GM12874 (cell line): Measurements from ENCODE around the gene TMED5.

Experiments
- CTCF ChIP-seq: IDR thresholded peaks from 2 replicates; pipeline ENCODE4 v1.5.1; 2011; ENCODE audit warnings: low read depth, mild to moderate bottlenecking, control low read depth, low read length, moderate library complexity; ENCODE audit not compliant: insufficient read depth

The TMED5 gene

GRCh38 chr1:93164816-93165215, 15.4 kb downstream of the TMED5 start:
- no peak for TF ChIP-seq CTCF

- no peak for TF ChIP-seq CTCF
These were observed 20.9 kb downstream of the TMED5 start for GRCh38 chr1:93159337-93159736.

- no peak for TF ChIP-seq CTCF
These were observed 24.9 kb downstream of the TMED5 start for GRCh38 chr1:93155335-93155734.

- no peak for TF ChIP-seq CTCF
These were observed 25.3 kb downstream of the TMED5 start for GRCh38 chr1:93154898-93155297.

- TF ChIP-seq CTCF: no peak
These were observed 27.4 kb downstream of the TMED5 start for GRCh38 chr1:93152835-93153234.

- TF ChIP-seq CTCF: no peak
These were observed 28.7 kb downstream of the TMED5 start for GRCh38 chr1:93151474-93151873.

GRCh38 chr1:93150729-93151128, 29.5 kb downstream of the TMED5 start:
- no peak for TF ChIP-seq CTCF

GRCh38 chr1:93148001-93148400, 32.2 kb downstream of the TMED5 start:
- no peak for TF ChIP-seq CTCF
